ENCODE measurements around the gene MYNN. TPM values are rescaled to one million over a fixed set of nuclear protein-coding genes. Genes with fewer than 3 reads are reported as not detected.
A peak's percentile ranks its signal among the peaks of the same experiment; 100 is the strongest.
"Not testable (repeated sequence)": the region's sequence is repeated elsewhere in the genome, so short reads cannot be mapped to it uniquely, and the experiment has no call there.

The MYNN gene
- total RNA-seq, result 12.2 to 16.5 TPM (median 14.3 TPM) in 3 replicates
- long read RNA-seq, full-length matches to known transcripts, result 35 of 46 reads
- long read RNA-seq, partial matches to known transcripts, result 2 of 46 reads
- long read RNA-seq, other reads (novel, unspliced or antisense), result 9 of 46 reads

- peak; percentile 46 for TF ChIP-seq CTCF (IDR thresholded peaks at IDR 0.05)
- Mint-ChIP-seq H3K27ac (ENCODE audit: unreplicated experiment) (peak within 1 kb of the TSS; percentile 100), H3K4me3 (ENCODE audit: unreplicated experiment) (peak within 1 kb of the TSS; percentile 98), H3K27me3 (ENCODE audit: low read depth) (no peaks in the 10 kb centered on the region), H3K9me3 (ENCODE audit: low read depth) (no peaks in the 10 kb centered on the region), H3K4me1 (ENCODE audit: low read depth) (peaks cover 28% of the 10 kb centered on the region), H3K36me3 (ENCODE audit: low read depth) (peaks cover 12% of the 10 kb centered on the region)
- peak; percentile 94 for DNase-seq (ENCODE audit: low spot score)
Measured at GRCh38 chr3:169772897-169773816, at the start of gene MYNN. MYNN (plus strand) TSS chr3:169773396; CDS start chr3:169774296, 900 bp downstream.

GRCh38 chr3:169731857-169732256, 41.3 kb upstream of the MYNN start:
- H3K27ac Mint-ChIP-seq (ENCODE audit: unreplicated experiment); H3K4me1 Mint-ChIP-seq (ENCODE audit: low read depth); DNase-seq (ENCODE audit: low spot score); H3K4me3 Mint-ChIP-seq (ENCODE audit: unreplicated experiment): not testable (repeated sequence)
- Mint-ChIP-seq H3K9me3 (ENCODE audit: low read depth) (peaks cover 58% of the 10 kb centered on the region), H3K36me3 (ENCODE audit: low read depth) (peaks cover 12% of the 10 kb centered on the region), H3K27me3 (ENCODE audit: low read depth) (peaks cover 10% of the 10 kb centered on the region)

- no peak for TF ChIP-seq CTCF (IDR thresholded peaks at IDR 0.05)
- H3K27me3 Mint-ChIP-seq (ENCODE audit: low read depth), result no peaks in the 10 kb centered on the region
- no peak overlapping the region for H3K4me3 Mint-ChIP-seq (ENCODE audit: unreplicated experiment)
- DNase-seq (ENCODE audit: low spot score), result no peak
- peaks cover 7% of the 10 kb centered on the region for H3K36me3 Mint-ChIP-seq (ENCODE audit: low read depth)
- H3K4me1 Mint-ChIP-seq (ENCODE audit: low read depth), result no peaks in the 10 kb centered on the region
- no peak overlapping the region for H3K27ac Mint-ChIP-seq (ENCODE audit: unreplicated experiment)
- peaks cover 29% of the 10 kb centered on the region for H3K9me3 Mint-ChIP-seq (ENCODE audit: low read depth)
Measured at GRCh38 chr3:169739067-169739466, 34.1 kb upstream of the MYNN start.

GRCh38 chr3:169744366-169745054, 28.7 kb upstream of the MYNN start:
- no peaks in the 10 kb centered on the region for H3K36me3 Mint-ChIP-seq (ENCODE audit: low read depth)
- H3K4me1 Mint-ChIP-seq (ENCODE audit: low read depth), result no peaks in the 10 kb centered on the region
- H3K27me3 Mint-ChIP-seq (ENCODE audit: low read depth), result peaks cover 13% of the 10 kb centered on the region
- H3K9me3 Mint-ChIP-seq (ENCODE audit: low read depth), result no peaks in the 10 kb centered on the region
- peak; percentile 85 for TF ChIP-seq CTCF (IDR thresholded peaks at IDR 0.05)
- H3K4me3 Mint-ChIP-seq (ENCODE audit: unreplicated experiment), result no peak overlapping the region
- no peak overlapping the region for H3K27ac Mint-ChIP-seq (ENCODE audit: unreplicated experiment)
- no peak for DNase-seq (ENCODE audit: low spot score)

- Mint-ChIP-seq H3K9me3 (ENCODE audit: low read depth) (no peaks in the 10 kb centered on the region), H3K27me3 (ENCODE audit: low read depth) (peaks cover 16% of the 10 kb centered on the region), H3K4me3 (ENCODE audit: unreplicated experiment) (no peak overlapping the region), H3K36me3 (ENCODE audit: low read depth) (no peaks in the 10 kb centered on the region), H3K27ac (ENCODE audit: unreplicated experiment) (no peak overlapping the region), H3K4me1 (ENCODE audit: low read depth) (no peaks in the 10 kb centered on the region)
- TF ChIP-seq CTCF (IDR thresholded peaks at IDR 0.05), result no peak
- DNase-seq (ENCODE audit: low spot score), result no peak
Measured at GRCh38 chr3:169746924-169747323, 26.3 kb upstream of the MYNN start.
